ENCODE results near the gene GLIS1.

DNA sequence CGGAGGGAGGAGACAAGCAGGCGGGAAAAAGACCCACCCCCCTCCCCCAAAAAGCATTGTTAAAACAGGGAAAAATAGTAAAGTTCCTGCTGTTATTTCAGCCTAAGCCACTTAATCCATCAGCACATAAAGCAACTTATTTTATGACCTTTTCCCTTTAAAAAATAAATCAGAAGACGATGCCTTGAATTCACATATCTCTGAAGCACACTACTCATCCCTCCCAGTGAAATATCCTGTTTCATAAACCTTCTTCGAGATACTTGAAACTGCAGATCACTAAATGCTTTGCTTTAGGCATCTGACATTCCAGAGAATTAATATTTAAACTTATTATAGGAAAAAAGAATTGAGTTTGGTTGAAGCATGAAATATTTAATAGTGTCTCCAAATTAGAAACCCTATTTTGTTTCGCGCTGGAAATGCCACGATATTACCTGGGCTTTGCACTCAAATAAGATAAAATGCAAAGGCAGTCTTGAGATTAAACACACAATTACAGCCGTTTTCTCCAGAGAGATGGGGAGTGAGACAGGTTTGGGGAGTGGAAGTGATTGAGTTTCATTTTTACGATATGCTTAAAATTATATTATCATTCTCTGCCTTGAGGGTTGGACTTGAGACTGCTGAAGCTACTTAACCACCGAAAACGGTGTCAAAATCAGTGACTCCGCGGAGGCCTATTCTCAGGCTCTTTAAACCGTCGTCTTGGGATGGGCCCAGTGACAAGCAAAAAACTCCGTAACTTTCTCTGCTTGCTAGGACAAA lies 9.3 kb downstream of the GLIS1 start:
- TF ChIP-seq, protein P1, sequence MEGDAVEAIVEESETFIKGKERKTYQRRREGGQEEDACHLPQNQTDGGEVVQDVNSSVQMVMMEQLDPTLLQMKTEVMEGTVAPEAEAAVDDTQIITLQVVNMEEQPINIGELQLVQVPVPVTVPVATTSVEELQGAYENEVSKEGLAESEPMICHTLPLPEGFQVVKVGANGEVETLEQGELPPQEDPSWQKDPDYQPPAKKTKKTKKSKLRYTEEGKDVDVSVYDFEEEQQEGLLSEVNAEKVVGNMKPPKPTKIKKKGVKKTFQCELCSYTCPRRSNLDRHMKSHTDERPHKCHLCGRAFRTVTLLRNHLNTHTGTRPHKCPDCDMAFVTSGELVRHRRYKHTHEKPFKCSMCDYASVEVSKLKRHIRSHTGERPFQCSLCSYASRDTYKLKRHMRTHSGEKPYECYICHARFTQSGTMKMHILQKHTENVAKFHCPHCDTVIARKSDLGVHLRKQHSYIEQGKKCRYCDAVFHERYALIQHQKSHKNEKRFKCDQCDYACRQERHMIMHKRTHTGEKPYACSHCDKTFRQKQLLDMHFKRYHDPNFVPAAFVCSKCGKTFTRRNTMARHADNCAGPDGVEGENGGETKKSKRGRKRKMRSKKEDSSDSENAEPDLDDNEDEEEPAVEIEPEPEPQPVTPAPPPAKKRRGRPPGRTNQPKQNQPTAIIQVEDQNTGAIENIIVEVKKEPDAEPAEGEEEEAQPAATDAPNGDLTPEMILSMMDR (IDR thresholded peaks at IDR 0.05; ENCODE audit: borderline replicate concordance, extremely low read depth, low read length, poor library complexity, severe bottlenecking): no peak
- no peak for TF ChIP-seq EZH2 (IDR thresholded peaks at IDR 0.05; ENCODE audit: borderline replicate concordance, low read depth, low read length, severe bottlenecking)

Measured in DND-41 (cell line).